HCT116 (cell line): ENCODE data around the gene MYBPC1. TPM values are rescaled to one million over a fixed set of nuclear protein-coding genes. Genes with fewer than 3 reads are reported as not detected.

Experiments used
- ATAC-seq: fragments of 200-7000 bp; cut with Tn5 transposase; 2 replicates; pipeline ENCODE4 v1.9.1; 2020; ENCODE audit warnings: mild to moderate bottlenecking, moderate library complexity
- BruUV-seq: library from RNA; stranded (reverse); fragments of 400-500 nt; replicated peaks from 2 replicates; lab custom pipeline; 2021; lab: Mats Ljungman, UMichigan
- CTCF ChIA-PET: fragments of 300-600 bp; sonication (Branson Sonifier 250); formaldehyde crosslinking; loops from one replicate; lab custom pipeline; 2021; ENCODE audit warnings: antibody characterized with exemption; lab: Charles Lee
- POLR2A ChIA-PET: fragments of 300-600, 350-600 bp; sonication (Branson Sonifier 250); formaldehyde crosslinking; loops from one replicate; lab custom pipeline; 2021; ENCODE audit warnings: antibody characterized with exemption; lab: Charles Lee
- RAD21 ChIA-PET, 2 experiments: fragments of 300-600 bp; sonication (Branson Sonifier 250); formaldehyde crosslinking; loops; one replicate each; lab custom pipeline; 2023; ENCODE audit warnings: low total read pairs in 2 of 2; ENCODE audit not compliant: uncharacterized antibody in 2 of 2, unreplicated experiment in 2 of 2, low non-redundant PET in 1 of 2; lab: Charles Lee
- DNase-seq: peaks from one replicate; pipeline ENCODE4 v3.0.0-alpha.2; 2010; ENCODE audit warnings: low read depth, low spot score
- H2AFZ ChIP-seq: fragments of 200-600 bp; shearing (Covaris generic), sonication (generic); 2 replicates; pipeline ENCODE4 v1.6.1; 2017; ENCODE audit warnings: low read depth, mixed run types, mixed read lengths, antibody characterized with exemption, low read length; ENCODE audit not compliant: poor library complexity, severe bottlenecking
- H3K27ac ChIP-seq: 2 replicates; pipeline ENCODE4 v1.5.1; 2012; ENCODE audit warnings: low read depth, low read length
- H3K27me3 ChIP-seq: fragments of 200-600 bp; sonication (generic); 2 replicates; pipeline ENCODE4 v1.6.1; 2016; ENCODE audit warnings: mixed run types, low read length, mixed read lengths; ENCODE audit not compliant: insufficient read depth
- H3K36me3 ChIP-seq, 2 experiments: fragments of 200-500 bp in 1 of 2; fragments of 200-600 bp in 1 of 2; sonication (Bioruptor generic) in 1 of 2; sonication (generic) in 1 of 2; 2 replicates each; pipeline versions ENCODE4 v1.5.1 to v1.6.1; 2014 to 2016; ENCODE audit warnings: low read length in 2 of 2, inconsistent platforms in 1 of 2, mixed read lengths in 1 of 2, mixed run types in 1 of 2; ENCODE audit not compliant: insufficient read depth in 2 of 2, control insufficient read depth in 1 of 2
- H3K4me1 ChIP-seq, 2 experiments: fragments of 200-600 bp in 1 of 2; sonication (generic) in 1 of 2; 2 replicates each; pipeline versions ENCODE4 v1.5.1 to v1.6.1; 2012 to 2017; ENCODE audit warnings: low read length in 2 of 2, inconsistent platforms in 1 of 2, mild to moderate bottlenecking in 1 of 2, mixed read lengths in 1 of 2, mixed run types in 1 of 2, moderate library complexity in 1 of 2; ENCODE audit not compliant: insufficient read depth in 2 of 2, control insufficient read depth in 1 of 2
- H3K4me2 ChIP-seq: fragments of 200-600 bp; sonication (generic); 2 replicates; pipeline ENCODE4 v1.6.1; 2017; ENCODE audit warnings: mixed run types, low read length, mixed read lengths
- H3K4me3 ChIP-seq, 2 experiments: fragments of 200-600 bp in 1 of 2; sonication (generic) in 1 of 2; replicated peaks in 1 of 2; 2 replicates each; pipeline ENCODE4 v1.5.1; 2011 to 2016; ENCODE audit warnings: low read length in 2 of 2, control low read depth in 1 of 2, low read depth in 1 of 2, mild to moderate bottlenecking in 1 of 2, mixed read lengths in 1 of 2, mixed run types in 1 of 2
- H3K79me2 ChIP-seq: fragments of 200-600 bp; sonication (generic); 2 replicates; pipeline ENCODE4 v1.6.1; 2017; ENCODE audit warnings: mild to moderate bottlenecking, mixed run types, low read length, moderate library complexity, mixed read lengths; ENCODE audit not compliant: insufficient read depth
- H3K9ac ChIP-seq: fragments of 200-600 bp; sonication (generic); 2 replicates; pipeline ENCODE4 v1.6.1; 2016; ENCODE audit warnings: low read length, mixed read lengths
- H3K9me2 ChIP-seq: fragments of 200-600 bp; sonication (generic), shearing (Covaris generic); 2 replicates; pipeline ENCODE4 v1.6.1; 2017; ENCODE audit warnings: mixed run types, mild to moderate bottlenecking, moderate library complexity; ENCODE audit not compliant: insufficient read depth
- H3K9me3 ChIP-seq, 2 experiments: fragments of 200-500 bp in 1 of 2; fragments of 200-600 bp in 1 of 2; sonication (Bioruptor generic) in 1 of 2; sonication (generic) in 1 of 2; 2 replicates each; pipeline ENCODE4 v1.6.1; 2014 to 2017; ENCODE audit warnings: low read length in 2 of 2, mixed read lengths in 2 of 2, inconsistent platforms in 1 of 2, low read depth in 1 of 2, mild to moderate bottlenecking in 1 of 2, mixed run types in 1 of 2, moderate library complexity in 1 of 2; ENCODE audit not compliant: control insufficient read depth in 1 of 2, insufficient read depth in 1 of 2
- H4K20me1 ChIP-seq: fragments of 200-600 bp; sonication (generic), shearing (Covaris generic); 2 replicates; pipeline ENCODE4 v1.6.1; 2017; ENCODE audit warnings: mixed run types, mild to moderate bottlenecking, moderate library complexity; ENCODE audit not compliant: insufficient read depth
- EGR1 ChIP-seq: IDR thresholded peaks from 2 replicates; pipeline ENCODE4 v1.6.1; 2012; ENCODE audit warnings: low read depth
- EZH2 ChIP-seq: fragments of 200-600 bp; sonication (generic); IDR thresholded peaks from 2 replicates; pipeline ENCODE4 v1.6.1; 2017; ENCODE audit warnings: antibody characterized with exemption, mixed run types
- FOSL1 ChIP-seq: IDR thresholded peaks from 2 replicates; pipeline ENCODE4 v1.6.1; 2012; ENCODE audit warnings: low read depth
- JUND ChIP-seq: IDR thresholded peaks from 2 replicates; pipeline ENCODE4 v1.6.1; 2012
- RAD21 ChIP-seq: IDR thresholded peaks from 2 replicates; pipeline ENCODE4 v1.6.1; 2012; ENCODE audit warnings: low read depth, mild to moderate bottlenecking
- REST ChIP-seq: IDR thresholded peaks from 2 replicates; pipeline ENCODE4 v1.6.1; 2012; ENCODE audit warnings: low read depth
- SIN3A ChIP-seq: IDR thresholded peaks from 2 replicates; pipeline ENCODE4 v1.6.1; 2012; ENCODE audit warnings: low read depth
- SP1 ChIP-seq: IDR thresholded peaks from 2 replicates; pipeline ENCODE4 v1.6.1; 2012; ENCODE audit warnings: low read depth
- SRF ChIP-seq: IDR thresholded peaks from 2 replicates; pipeline ENCODE4 v1.6.1; 2012; ENCODE audit warnings: low read depth
- TCF7L2 ChIP-seq: IDR thresholded peaks from 2 replicates; pipeline ENCODE4 v1.7.0; 2011; ENCODE audit warnings: borderline replicate concordance, inconsistent platforms; ENCODE audit not compliant: insufficient read depth, insufficient read length; ENCODE audit errors: extremely low read depth
- YY1 ChIP-seq: IDR thresholded peaks from 2 replicates; pipeline ENCODE4 v1.6.1; 2011; ENCODE audit warnings: low read length, low read depth, moderate library complexity, mild to moderate bottlenecking; ENCODE audit not compliant: insufficient replicate concordance; ENCODE audit errors: extremely low read depth
- ZBTB33 ChIP-seq: IDR thresholded peaks from 2 replicates; pipeline ENCODE4 v1.6.1; 2011; ENCODE audit warnings: mild to moderate bottlenecking, low read length, moderate library complexity; ENCODE audit not compliant: insufficient replicate concordance; ENCODE audit errors: extremely low read depth
- ZFX ChIP-seq: fragments of 450-650 bp; IDR thresholded peaks from 2 replicates; pipeline ENCODE4 v1.6.1; 2017
- intact Hi-C: fragments of 100-400 bp; cut with micrococcal nuclease; formaldehyde crosslinking; loops from 2 replicates; pipeline ENCODE4 v1.10.0; 2022
- total RNA-seq: library from RNA; stranded (reverse); gene quantifications from one replicate; pipeline ENCODE4 v1.2.1, GENCODE V29; 2021; ENCODE audit not compliant: unreplicated experiment
- TF ChIP-seq, protein P1 (sequence below): IDR thresholded peaks from 2 replicates; pipeline ENCODE4 v1.6.1; 2012
- TF ChIP-seq, protein P2 (sequence below): IDR thresholded peaks from 2 replicates; pipeline ENCODE4 v1.6.1; 2012

Gene MYBPC1
- total RNA-seq, 1 experiment from 2014 or later = not detected

DNA sequence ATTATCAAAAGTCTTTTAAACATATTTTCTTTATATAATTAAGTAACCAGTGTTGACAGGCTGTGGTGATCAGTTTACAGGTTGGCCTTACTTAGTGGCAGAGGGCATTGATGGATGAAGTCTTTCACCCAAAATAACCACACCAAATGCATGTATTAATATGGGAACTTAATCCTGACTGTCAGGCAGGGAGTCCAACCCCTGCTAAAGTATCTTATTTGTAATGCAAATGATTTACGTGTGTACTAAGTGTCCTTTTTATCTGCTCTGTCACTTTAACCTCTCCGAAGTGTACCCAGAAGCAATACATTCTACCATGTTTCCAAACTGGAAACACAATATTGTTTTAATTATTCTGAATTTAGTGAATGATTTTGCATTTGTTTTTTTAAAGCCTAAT, 1.4 kb downstream of the MYBPC1 start:
- DNase-seq (no peak), ATAC-seq (no peak)
- RAD21 ChIA-PET = no interaction called here

More for the DNA sequence above, 1.4 kb downstream of the MYBPC1 start:
- no TSS peak for BruUV-seq
- H3K4me1 ChIP-seq = peaks cover 0 to 3% of the 10 kb centered on the region in 2 experiments; a peak in 1 of 4 replicates
- H3K9me2 ChIP-seq = no peaks in the 10 kb centered on the region
- no peak overlapping the region for H2AFZ ChIP-seq
- CTCF ChIA-PET = no interaction called here
- no peaks in the 10 kb centered on the region for H3K36me3 ChIP-seq
- no peak overlapping the region for H3K4me2 ChIP-seq
- H4K20me1 ChIP-seq = no peaks in the 10 kb centered on the region
- H3K9me3 ChIP-seq = no peaks in the 10 kb centered on the region
- TF ChIP-seq, protein P1, sequence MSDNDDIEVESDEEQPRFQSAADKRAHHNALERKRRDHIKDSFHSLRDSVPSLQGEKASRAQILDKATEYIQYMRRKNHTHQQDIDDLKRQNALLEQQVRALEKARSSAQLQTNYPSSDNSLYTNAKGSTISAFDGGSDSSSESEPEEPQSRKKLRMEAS = no peak
- TF ChIP-seq, protein P2, sequence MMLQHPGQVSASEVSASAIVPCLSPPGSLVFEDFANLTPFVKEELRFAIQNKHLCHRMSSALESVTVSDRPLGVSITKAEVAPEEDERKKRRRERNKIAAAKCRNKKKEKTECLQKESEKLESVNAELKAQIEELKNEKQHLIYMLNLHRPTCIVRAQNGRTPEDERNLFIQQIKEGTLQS = no peak
- TF ChIP-seq JUND = no peak
- no peak for TF ChIP-seq FOSL1
- no peak for TF ChIP-seq TCF7L2
- no peak for TF ChIP-seq SIN3A
- TF ChIP-seq ZBTB33 = no peak
- TF ChIP-seq EGR1 = no peak
- no peak for TF ChIP-seq SP1
- no peak for TF ChIP-seq EZH2
- TF ChIP-seq YY1 = no peak
- TF ChIP-seq ZFX = no peak
- no peak for TF ChIP-seq SRF
- TF ChIP-seq RAD21 = no peak
- no peak for TF ChIP-seq REST
- no peak overlapping the region for H3K4me3 ChIP-seq
- no peaks in the 10 kb centered on the region for H3K79me2 ChIP-seq
- H3K9ac ChIP-seq = no peak overlapping the region
- intact Hi-C loops = no loop called here
- no peak overlapping the region for H3K27ac ChIP-seq
- POLR2A ChIA-PET = no interaction called here
- H3K27me3 ChIP-seq = no peaks in the 10 kb centered on the region
